Measurements from ENCODE around the gene ARHGEF28. TPM values are rescaled to one million over a fixed set of nuclear protein-coding genes. Genes with fewer than 3 reads are reported as not detected.
A peak's percentile ranks its signal among the peaks of the same experiment; 100 is the strongest.

ARHGEF28 gene
- total and polyA plus RNA-seq, 8 donors, result 13.9 to 156 (median 55.7) TPM

GRCh38 chr5:73900566-73900965, 274.6 kb downstream of the ARHGEF28 start:
- WGBS, 5 donors, result 78 to 86% (median 85%) methylated on average over 7 of the region's 7 CpGs
- no peak for DNase-seq
- Histone ChIP-seq H3K4me1 (peaks cover 0 to 16% (median 9%) of the 10 kb centered on the region in 4 donors), H3K27ac (peak overlapping the region in 1 of 5 donors; percentile 7), H3K27me3 (no peaks in the 10 kb centered on the region), H3K9me3 (no peaks in the 10 kb centered on the region), H3K36me3 (peaks cover 3 to 58% (median 41%) of the 10 kb centered on the region in 4 donors), H3K4me3 (no peak overlapping the region)
- intact Hi-C loops (cut with DNase I; ENCODE audit: low total_unique reads), result loop anchor here (5.0 kb wide), 1 partner anchor 747 kb away; no protein-coding TSS in a partner anchor
- no peak for TF ChIP-seq POLR2A (IDR thresholded peaks at IDR 0.05)
- TF ChIP-seq POLR2AphosphoS5 (IDR thresholded peaks at IDR 0.05), result no peak
- TF ChIP-seq EP300 (IDR thresholded peaks at IDR 0.05), result no peak
- no peak for TF ChIP-seq CTCF (IDR thresholded peaks at IDR 0.05)

GRCh38 chr5:73901043-73901442, 275.0 kb downstream of the ARHGEF28 start:
- Histone ChIP-seq H3K4me1 (peaks cover 0 to 16% (median 9%) of the 10 kb centered on the region in 4 donors), H3K27ac (peak overlapping the region in 1 of 5 donors; percentile 7), H3K36me3 (peaks cover 3 to 54% (median 36%) of the 10 kb centered on the region in 4 donors), H3K4me3 (no peak overlapping the region), H3K9me3 (no peaks in the 10 kb centered on the region), H3K27me3 (no peaks in the 10 kb centered on the region)
- DNase-seq, result no peak
- intact Hi-C loops (cut with DNase I; ENCODE audit: low total_unique reads), result loop anchor here (5.0 kb wide), 1 partner anchor 746 kb away; no protein-coding TSS in a partner anchor
- WGBS, 5 donors, result 45 to 47% (median 45%) methylated on average over 13 of the region's 13 CpGs
- no peak for TF ChIP-seq EP300 (IDR thresholded peaks at IDR 0.05)
- no peak for TF ChIP-seq POLR2A (IDR thresholded peaks at IDR 0.05)
- no peak for TF ChIP-seq POLR2AphosphoS5 (IDR thresholded peaks at IDR 0.05)

- TF ChIP-seq CTCF (IDR thresholded peaks at IDR 0.05) (peak in 1 of 7 experiments; percentile 11), POLR2A (IDR thresholded peaks at IDR 0.05) (no peak)
- DNase-seq, result peak in 1 of 2 donors; percentile 46
- no peaks in the 10 kb centered on the region for H3K27me3 ChIP-seq
- H3K27ac ChIP-seq, result peak overlapping the region in 1 of 5 donors; percentile 38
- intact Hi-C loops (cut with DNase I; ENCODE audit: low total_unique reads), result loop anchor here (5.0 kb wide), 1 partner anchor 746 kb away; no protein-coding TSS in a partner anchor
- H3K4me1 ChIP-seq, result peaks cover 0 to 16% (median 9%) of the 10 kb centered on the region in 4 donors
- H3K36me3 ChIP-seq, result peaks cover 3 to 49% (median 32%) of the 10 kb centered on the region in 4 donors
- H3K4me3 ChIP-seq, result no peak overlapping the region
- no peaks in the 10 kb centered on the region for H3K9me3 ChIP-seq
- WGBS, 5 donors, result 17 to 31% (median 27%) methylated on average over 4 of the region's 4 CpGs
These were observed 275.5 kb downstream of the ARHGEF28 start for GRCh38 chr5:73901455-73901854.

- intact Hi-C loops (cut with DNase I; ENCODE audit: low total_unique reads), result loop anchor here (5.0 kb wide), 1 partner anchor 745 kb away; no protein-coding TSS in a partner anchor
- H3K4me1 ChIP-seq, result peaks cover 0 to 16% (median 9%) of the 10 kb centered on the region in 4 donors
- peak in 5 of 7 experiments; percentile 78 to 94 (median 85) for TF ChIP-seq CTCF (IDR thresholded peaks at IDR 0.05)
- no peak for TF ChIP-seq POLR2AphosphoS5 (IDR thresholded peaks at IDR 0.05)
- no peaks in the 10 kb centered on the region for H3K27me3 ChIP-seq
- peak in 1 of 2 donors; percentile 84 for DNase-seq
- H3K9me3 ChIP-seq, result no peaks in the 10 kb centered on the region
- H3K27ac ChIP-seq, result no peak overlapping the region
- H3K36me3 ChIP-seq, result peaks cover 3 to 44% (median 25%) of the 10 kb centered on the region in 4 donors
- 38 to 40% (median 40%) methylated on average over 10 of the region's 10 CpGs for WGBS, 5 donors
- no peak overlapping the region for H3K4me3 ChIP-seq
These were observed 276.5 kb downstream of the ARHGEF28 start for GRCh38 chr5:73902327-73903051.
